SU-DHL-6 (cell line): ENCODE measurements around the gene COL10A1.

Source experiments
- EZH2phosphoT487 ChIP-seq: fragments of 200-600 bp; sonication (generic), shearing (Covaris generic); conservative IDR thresholded peaks from 2 replicates; pipeline ENCODE4 v1.6.1; 2018; ENCODE audit warnings: mild to moderate bottlenecking, antibody characterized with exemption, low read length, moderate library complexity, mixed read lengths
- TF ChIP-seq, protein P1 (sequence below): fragments of 200-600 bp; sonication (generic); IDR thresholded peaks from one replicate; pipeline ENCODE4 v1.5.1; 2017; ENCODE audit warnings: antibody characterized with exemption, mild to moderate bottlenecking, low read length, moderate library complexity; ENCODE audit not compliant: insufficient read depth, poor library complexity, severe bottlenecking

DNA sequence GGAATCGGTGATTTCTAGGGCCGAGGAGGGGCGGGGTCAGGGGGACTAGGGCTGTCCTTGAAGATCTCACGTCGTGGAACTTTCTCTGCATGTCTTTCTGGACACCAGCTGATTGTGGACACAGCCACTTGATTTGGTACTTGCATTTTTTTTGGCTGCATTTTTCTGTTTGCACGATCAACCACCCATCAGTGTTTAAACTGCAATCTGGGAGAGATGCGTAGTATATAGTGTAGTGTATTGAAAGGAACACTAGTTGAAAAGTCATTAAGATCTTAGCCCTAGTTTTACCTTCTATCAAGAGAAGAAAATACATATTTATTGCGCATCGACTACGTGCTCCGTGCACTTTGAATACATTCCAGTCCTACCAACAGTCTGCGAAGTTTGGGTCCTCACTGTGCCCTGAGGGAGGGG, 24.6 kb downstream of the COL10A1 start:
- TF ChIP-seq, protein P1, sequence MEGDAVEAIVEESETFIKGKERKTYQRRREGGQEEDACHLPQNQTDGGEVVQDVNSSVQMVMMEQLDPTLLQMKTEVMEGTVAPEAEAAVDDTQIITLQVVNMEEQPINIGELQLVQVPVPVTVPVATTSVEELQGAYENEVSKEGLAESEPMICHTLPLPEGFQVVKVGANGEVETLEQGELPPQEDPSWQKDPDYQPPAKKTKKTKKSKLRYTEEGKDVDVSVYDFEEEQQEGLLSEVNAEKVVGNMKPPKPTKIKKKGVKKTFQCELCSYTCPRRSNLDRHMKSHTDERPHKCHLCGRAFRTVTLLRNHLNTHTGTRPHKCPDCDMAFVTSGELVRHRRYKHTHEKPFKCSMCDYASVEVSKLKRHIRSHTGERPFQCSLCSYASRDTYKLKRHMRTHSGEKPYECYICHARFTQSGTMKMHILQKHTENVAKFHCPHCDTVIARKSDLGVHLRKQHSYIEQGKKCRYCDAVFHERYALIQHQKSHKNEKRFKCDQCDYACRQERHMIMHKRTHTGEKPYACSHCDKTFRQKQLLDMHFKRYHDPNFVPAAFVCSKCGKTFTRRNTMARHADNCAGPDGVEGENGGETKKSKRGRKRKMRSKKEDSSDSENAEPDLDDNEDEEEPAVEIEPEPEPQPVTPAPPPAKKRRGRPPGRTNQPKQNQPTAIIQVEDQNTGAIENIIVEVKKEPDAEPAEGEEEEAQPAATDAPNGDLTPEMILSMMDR = no peak
- TF ChIP-seq EZH2phosphoT487 = no peak
